ENCODE results near the gene FAM50A. TPM values are rescaled to one million over a fixed set of nuclear protein-coding genes. Genes with fewer than 3 reads are reported as not detected.

FAM50A gene
- total RNA-seq, 1 donor from 2014 or later = 21.2 TPM

DNA sequence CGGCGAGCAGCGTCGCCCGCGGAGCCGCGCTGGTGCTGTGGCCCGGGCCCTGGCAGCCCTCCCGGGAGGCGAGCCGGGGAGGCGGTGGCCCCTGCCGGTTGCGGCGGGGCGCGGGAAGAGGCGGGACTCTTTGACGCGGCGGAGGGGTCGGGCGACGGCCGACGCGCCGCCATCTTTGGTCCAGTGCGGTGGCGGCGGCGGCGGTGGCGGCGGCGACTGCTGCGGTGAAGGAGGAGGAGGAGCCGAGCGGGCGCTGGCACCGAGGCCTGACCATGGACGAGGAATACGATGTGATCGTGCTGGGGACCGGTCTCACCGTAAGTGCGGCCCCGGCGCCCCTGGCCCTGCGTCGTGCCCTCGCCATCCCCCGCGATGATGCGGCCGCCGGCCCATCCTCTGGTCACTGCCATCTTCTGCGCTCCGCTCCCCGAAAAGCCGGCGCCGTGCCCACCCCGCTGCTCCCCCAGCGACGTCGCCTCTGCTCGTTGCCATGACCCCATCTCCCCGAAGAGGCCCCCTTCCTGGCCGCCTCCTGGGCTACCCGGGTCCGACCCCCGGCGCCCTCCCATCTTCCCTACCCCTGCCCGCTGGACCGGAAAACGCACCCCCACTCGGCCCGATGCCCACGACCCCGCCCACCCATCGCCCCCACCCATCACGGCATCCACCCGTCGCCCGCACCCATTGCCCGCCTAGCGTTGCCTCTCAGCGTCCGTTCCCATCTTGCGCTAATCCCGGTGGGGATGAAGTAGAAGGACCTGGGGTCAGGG is 6.8 kb upstream of the FAM50A start, which contains the start of gene GDI1:
Gene GDI1, plus strand, starts transcription at position 172 of the 770 bp plus-strand sequence. Its CDS starts 101 bp downstream, at position 273.
- DNase-seq (ENCODE audit: low spot score in 2 of 2) (peak; percentile 62 to 77), FAIRE-seq (no peak)

DNA sequence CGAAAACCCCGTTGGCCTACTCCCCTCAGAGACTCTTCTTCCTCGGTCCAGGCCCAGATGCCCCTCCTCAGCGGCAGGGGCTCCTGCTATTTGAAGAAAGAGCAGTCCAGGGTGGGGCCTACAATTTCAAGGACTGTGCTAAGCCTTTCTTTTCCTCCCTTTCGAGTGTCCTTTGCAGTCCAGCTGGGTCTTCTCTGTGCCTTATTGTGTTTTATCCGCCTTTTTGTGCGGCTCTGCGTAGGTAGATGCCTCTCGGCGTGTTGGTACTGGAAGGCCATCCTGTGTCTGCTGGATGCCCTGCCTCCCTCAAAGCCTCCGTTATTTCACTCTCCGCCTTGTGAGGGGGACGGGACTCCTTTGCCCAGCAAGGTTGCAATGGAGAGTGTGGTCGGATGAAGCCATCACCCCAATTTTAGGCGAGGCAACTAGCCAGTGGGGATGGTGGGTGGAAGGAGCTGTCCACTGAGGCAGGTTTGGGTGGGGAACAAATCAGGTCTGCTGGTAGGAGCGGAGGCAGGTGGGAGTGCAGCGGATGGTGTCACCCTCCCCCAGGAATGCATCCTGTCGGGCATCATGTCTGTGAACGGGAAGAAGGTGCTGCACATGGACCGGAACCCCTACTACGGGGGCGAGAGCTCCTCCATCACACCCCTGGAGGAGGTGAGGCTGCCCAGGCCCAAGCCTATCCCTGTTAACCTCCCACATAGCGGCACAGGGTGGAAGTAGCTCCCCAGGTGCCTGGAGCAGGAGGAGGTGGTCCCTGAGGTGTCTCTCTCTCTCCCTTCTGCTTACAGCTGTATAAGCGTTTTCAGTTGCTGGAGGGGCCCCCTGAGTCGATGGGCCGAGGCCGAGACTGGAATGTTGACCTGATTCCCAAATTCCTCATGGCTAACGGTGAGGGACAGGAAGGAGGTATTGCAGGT is 5.7 kb upstream of the FAM50A start:
- no peak for FAIRE-seq
- no peak for DNase-seq (ENCODE audit: low spot score in 2 of 2)

DNA sequence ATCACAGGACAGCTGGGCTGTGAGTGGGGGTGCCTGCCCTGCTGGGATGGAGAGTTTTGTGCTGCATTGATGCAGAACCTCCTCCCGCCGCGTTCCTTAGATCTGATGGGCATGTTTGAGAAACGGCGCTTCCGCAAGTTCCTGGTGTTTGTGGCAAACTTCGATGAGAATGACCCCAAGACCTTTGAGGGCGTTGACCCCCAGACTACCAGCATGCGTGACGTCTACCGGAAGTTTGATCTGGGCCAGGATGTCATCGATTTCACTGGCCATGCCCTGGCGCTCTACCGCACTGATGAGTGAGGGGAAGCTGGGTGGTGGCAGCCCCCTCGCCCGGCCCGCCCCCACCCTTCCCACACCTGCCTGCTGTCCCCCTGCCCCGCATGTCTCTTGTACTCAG is 4.1 kb upstream of the FAM50A start:
- DNase-seq (ENCODE audit: low spot score in 2 of 2) = no peak
- FAIRE-seq = no peak

DNA sequence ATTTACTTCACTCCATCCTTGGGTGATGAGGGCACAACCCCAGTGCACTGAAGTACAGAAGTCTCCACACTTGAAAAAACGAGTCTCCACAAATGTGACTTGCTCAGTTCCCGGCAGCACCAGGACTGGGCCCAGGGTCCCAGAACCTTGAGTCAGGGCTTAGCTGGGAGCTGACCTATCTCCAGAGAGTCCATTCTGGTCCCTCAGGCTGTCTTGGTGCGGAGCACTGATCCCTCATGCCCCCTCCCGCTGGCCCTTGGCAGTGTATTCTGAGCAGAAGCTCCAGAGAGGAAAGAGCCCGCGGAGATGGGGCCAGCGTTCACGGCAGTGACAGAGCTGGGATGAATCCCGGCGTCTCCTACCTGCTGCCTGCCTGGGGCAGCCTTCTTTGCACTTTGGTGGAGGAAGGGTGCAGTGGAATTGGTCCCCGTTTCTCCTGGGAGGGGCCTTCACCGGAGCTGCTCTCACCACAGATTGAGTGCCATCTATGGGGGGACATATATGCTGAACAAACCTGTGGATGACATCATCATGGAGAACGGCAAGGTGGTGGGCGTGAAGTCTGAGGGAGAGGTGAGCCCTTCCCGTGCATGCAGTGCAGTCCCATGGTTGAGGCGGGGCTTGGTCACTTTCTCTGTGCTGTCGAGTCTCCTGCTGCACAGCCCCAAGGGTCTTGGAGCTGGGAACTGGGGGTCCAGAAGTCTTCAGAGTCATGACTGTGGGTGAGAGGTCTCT is 3.2 kb upstream of the FAM50A start:
- FAIRE-seq (no peak), DNase-seq (ENCODE audit: low spot score in 2 of 2) (no peak)

DNA sequence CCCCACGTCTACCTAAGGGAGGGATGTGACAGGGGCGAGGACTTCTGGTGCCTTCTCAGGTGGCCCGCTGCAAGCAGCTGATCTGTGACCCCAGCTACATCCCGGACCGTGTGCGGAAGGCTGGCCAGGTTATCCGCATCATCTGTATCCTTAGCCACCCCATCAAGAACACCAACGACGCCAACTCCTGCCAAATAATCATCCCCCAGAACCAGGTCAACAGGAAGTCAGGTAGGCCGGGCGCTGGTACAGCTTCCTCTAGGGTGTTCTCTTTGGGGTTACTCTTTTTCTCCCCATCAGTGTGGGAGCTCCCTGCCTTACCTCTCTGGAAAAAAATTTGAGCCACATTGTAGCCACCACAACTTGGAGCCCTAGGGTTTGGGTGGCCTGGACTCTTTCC is 2.4 kb upstream of the FAM50A start:
- no peak for FAIRE-seq
- no peak for DNase-seq (ENCODE audit: low spot score in 2 of 2)

DNA sequence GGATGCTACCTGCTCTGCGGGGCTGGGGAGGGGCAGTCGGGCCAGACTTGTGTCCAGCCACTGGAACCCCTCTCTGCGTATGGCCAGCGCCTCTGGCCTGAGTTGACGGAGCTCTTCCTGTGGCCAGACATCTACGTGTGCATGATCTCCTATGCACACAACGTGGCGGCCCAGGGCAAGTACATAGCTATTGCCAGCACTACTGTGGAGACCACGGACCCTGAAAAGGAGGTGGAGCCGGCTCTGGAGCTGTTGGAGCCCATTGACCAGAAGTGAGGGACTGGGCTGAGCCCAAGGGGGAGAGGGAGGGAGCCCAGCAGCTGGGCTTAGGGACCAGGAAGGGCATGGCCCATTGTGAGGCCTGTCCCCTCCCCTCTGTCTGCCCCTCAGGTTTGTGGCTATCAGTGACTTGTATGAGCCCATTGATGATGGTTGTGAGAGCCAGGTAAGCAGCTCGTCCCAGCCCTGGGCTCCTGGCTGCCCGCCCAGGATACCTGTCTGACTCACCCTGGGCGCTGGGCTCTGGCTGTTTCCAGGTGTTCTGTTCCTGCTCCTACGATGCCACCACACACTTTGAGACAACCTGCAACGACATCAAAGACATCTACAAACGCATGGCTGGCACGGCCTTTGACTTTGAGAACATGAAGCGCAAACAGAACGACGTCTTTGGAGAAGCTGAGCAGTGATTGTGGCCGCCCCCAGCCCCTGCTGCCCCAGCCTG is 1.8 kb upstream of the FAM50A start:
- no peak for FAIRE-seq

DNA sequence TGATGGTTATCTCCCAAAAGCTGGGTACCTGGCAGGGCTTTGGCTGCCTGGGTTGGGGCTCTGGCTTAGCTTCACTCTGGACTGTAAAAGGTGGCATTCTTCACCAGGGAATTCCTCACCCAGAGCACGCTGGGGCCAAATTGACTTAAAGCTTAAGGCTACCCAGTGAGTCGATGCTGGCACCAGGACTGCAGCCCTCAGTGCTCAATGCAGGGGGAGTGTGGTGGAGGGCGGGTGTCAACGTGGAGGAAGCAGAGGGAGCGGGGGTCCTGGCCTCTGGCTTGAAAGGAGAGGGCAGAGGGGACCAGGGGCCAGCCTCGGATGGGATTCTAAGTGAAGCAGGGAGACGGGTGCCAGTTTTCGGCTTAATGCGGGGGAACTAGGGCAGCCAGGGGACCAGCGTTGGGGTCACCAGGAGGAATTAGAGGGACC is 446 bp upstream of the FAM50A start:
- FAIRE-seq = no peak

More for the DNA sequence above, 1.8 kb upstream of the FAM50A start:
- DNase-seq (ENCODE audit: low spot score in 2 of 2) = no peak

DNA sequence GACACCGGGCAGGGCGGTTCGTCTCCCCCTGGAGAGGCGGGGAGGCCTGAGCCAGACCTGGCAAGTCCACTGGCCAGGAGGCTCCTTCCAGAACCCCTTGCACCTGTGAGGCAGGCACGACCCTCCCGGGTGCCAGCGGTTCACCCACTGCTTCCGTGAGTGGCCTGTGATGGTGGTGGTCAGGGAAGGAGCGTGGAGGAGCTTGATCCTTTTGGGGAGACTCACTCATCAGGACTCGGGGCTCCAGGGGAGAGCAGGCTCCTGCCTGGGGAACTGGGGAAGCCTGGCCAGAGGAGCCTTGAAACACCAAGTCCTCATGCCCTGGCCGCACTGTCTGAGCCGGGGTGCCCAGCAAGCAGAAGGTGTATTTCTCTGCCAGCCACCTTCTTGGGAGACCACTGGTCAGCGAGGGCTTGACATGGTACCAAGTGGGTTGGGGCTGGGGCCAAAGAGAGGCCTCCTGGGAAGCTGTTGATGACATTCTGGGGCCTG is 860 bp downstream of the FAM50A start:
- FAIRE-seq (no peak), DNase-seq (ENCODE audit: low spot score in 2 of 2) (no peak)

More for the DNA sequence above, 446 bp upstream of the FAM50A start:
- DNase-seq (ENCODE audit: low spot score in 2 of 2) = no peak

DNA sequence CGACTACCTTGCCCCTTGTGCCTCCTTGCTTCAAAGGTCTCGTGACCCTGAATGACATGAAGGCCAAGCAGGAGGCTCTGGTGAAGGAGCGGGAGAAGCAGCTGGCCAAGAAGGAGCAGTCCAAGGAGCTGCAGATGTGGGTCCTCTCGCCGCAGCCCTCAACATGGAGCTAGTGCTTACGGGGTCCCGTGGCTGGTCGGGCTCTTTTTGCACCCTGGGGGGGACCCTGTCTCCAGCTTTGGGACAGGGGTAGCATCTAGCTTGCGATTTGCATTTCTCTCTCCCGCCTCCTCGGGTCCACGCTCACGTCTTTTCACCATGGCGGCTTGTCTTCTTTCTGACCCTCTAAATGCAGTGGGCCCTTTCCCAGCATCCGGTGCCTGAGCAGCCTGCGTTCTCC is 1.8 kb downstream of the FAM50A start:
- no peak for FAIRE-seq
- DNase-seq (ENCODE audit: low spot score in 2 of 2) = no peak

DNA sequence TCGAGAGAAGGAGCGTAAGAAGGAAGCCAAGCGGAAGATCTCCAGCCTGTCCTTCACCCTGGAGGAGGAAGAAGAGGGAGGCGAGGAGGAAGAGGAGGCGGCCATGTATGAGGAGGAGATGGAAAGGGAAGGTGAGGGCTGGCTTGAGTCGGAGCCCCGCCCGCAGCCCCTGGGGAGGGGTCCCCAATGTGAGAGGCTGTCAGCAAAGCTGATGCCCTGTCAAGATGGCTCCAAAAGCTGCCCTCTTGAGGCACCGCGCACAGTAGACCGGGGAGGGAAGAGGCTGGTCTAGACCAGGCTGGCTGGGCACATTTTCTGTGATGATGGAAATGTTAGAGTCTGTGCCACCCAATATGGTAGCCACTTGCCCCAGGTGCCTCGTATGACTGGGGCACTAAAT is 2.5 kb downstream of the FAM50A start:
- FAIRE-seq = no peak
- no peak for DNase-seq (ENCODE audit: low spot score in 2 of 2)

DNA sequence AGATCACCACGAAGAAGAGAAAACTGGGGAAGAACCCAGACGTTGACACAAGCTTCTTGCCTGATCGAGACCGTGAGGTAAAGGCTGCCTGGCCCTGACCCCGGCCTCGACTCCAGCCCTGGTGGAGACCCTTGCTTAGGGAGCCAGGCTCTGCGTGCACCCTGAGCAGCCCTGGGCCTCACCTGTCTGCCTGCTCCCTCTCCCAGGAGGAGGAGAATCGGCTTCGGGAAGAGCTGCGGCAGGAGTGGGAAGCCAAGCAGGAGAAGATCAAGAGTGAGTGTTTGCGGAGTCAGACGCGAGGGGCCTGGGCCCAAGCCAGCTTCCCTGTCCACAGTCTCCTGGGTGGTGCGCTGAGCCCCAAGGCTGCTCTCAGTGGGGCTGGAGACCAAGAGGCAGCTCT is 4.5 kb downstream of the FAM50A start:
- FAIRE-seq (no peak), DNase-seq (ENCODE audit: low spot score in 2 of 2) (no peak)

DNA sequence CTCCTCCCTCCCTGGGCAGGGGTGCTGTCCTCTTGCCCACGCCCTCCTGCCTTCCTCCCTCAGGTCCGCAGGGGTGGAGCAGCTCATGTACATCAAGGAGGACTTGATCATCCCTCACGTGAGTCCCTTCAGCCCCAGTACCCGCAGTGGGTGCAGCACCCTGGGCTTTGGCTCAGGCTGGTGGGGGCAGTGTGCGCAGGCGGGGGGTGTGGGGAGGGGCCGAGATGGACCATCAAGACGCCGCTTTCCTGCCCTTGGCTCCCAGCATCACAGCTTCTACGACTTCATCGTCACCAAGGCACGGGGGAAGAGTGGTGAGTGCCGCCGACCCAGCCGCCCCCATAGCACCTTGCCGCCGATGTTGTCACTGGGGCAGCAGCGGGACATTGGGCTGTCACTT is 5.7 kb downstream of the FAM50A start:
- DNase-seq (ENCODE audit: low spot score in 2 of 2) (no peak), FAIRE-seq (no peak)

DNA sequence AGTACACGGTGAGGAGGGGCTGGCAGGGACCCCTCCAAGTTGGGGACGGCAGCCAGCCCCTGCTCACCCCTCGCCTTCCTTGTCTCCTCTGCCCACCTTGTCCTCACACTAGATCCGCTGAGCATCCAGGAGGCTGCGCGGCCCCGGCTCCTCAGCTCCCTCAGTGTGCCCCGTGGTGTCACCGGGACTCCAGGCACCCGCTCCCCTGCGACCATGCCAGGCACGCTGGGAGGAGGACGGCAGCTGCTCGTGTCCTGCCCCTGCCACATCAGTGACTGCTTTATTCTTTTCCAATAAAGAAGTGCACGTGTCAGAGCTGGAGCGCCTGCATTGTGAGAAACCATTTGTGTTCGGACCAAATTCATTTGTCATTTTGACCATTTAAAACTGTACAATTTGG is 6.4 kb downstream of the FAM50A start:
- DNase-seq (ENCODE audit: low spot score in 2 of 2) (no peak), FAIRE-seq (no peak)

DNA sequence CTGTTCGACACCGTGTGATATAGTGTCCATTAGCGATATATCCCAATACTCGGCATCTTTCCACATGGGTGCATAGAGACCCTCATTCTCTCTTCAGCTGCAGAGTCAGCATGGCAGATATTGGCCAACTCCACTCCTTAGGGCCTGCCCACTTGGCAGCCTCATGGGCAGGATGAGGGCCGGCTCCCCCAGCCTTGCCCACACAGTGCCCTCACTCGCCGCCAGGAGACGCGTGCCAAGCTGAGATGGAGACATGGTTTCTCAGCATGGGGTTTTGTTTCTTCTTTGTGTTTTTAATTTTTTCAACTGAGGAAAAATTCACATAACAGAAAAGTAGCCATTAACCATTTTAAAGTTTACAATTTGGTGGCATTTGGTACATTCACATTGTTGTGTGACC is 8.9 kb downstream of the FAM50A start:
- DNase-seq (ENCODE audit: low spot score in 2 of 2) (no peak), FAIRE-seq (no peak)

DNA sequence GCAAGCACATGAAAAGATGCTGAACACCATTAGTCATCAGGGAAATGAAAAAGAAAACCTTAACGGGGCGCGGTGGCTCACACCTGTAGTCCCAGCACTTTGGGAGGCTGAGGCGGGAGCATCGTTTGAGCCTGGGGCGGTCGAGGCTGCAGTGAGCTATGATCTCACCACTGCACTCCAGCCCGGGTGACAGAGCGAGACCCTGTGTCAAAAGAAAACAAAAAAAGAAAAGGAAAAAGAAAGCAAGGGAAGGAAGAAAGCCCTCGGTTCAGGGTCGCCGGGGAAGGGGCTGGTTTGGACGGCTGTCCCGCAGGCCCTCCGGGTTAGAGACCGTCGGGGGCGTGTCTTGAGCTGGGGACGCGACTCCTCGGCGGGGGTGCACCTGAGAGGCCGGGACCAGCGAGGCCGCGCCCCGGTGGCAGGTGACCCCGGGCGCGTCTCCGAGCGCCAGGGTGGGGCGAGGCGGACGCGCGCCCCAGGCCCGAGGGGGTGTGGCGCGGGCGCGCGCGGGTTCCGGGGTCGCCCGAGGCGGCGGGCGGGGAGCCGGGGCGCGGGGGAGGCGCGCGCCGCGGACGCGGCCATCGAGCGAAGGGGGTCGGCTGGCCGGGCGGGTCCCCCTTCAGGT is 13.7 kb downstream of the FAM50A start:
- FAIRE-seq (no peak), DNase-seq (ENCODE audit: low spot score in 2 of 2) (peak; percentile 67 to 72)

DNA sequence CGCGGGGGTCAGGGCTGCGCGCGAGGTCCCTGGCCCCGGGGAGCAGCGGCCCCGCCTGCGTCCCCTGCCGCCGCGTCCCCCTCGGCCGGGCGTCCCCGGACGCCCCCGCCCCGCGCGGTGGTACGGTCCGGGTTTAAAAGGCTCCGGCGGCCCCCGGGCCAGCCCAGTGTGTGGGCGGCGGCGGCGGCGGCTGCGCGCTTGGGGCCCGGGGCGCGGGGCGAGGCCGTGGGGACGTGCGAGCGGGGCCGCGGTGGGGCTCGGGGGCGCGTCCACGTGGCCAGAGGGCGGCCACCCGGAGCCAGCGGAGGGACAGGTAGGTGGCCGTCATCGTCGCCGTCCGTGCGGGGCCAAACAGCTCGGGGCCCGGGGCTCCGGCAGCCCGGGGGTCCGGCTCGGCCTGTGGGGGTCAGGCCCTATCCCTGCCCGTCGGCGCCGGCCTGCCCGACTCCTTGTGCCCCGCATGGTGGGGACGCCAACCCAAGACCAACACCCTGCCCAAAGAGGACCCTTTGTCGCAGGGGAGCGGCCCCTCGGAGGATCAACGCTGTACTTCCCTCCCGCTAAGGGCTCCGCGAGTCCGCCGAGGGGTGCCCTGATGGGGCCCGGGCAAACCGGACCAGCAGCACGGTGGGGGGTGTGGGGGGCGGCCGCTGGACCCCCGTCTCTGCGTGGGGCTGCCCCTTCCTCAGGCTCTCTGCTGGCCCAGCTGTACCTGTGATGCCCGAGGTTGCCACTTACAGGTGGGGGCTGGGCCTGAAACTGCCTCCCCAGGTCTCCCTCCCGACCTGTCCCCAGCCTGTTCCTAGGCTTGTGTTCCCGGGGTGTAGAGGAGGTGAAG is 14.4 kb downstream of the FAM50A start, which contains the start of gene PLXNA3:
Gene PLXNA3, plus strand, starts transcription at position 166 of the 838 bp plus-strand sequence. CDS start 1,903 bp downstream, outside the sequence.
- peak; percentile 72 to 83 for DNase-seq (ENCODE audit: low spot score in 2 of 2)
- no peak for FAIRE-seq

DNA sequence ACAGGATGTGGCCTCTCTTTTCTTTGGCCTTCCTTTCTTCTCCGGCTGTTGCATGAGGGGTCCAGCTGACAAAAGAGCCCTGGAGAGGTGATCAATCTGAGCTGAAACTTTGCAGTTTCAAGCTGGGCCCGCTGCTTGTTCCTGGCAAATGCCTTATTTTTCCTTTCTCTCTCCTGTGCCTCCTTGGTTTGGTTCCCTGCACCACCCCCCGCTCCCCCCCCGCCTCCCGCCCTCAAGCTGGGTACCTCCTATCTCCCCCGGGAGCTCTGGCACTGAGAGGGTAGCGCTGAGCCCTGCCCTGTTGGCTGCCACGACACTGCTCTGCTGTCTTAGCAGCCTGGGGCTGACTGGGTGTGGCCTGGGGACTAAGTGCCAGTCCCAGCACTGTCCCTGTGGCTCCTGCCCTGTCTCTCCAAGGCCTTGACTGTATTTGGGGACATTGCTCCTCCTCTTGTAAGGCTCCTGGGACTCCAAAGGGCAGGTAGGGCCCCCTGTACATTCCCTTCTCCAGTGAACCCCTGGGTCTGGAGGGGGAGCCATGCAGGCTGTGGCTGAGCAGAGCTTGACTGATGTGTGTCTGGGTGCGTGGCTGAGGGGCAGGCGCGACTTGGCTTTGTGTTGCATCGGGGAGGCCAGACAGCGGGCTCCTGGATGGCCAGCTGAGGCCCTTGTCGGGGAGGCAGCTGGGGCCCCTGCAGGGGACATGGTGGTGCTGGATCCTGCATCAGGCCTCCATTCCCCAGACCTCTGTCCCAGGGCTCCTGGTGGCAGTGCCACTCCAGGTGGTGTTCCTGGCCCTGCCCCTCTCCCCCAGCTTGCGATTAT is 15.2 kb downstream of the FAM50A start:
- FAIRE-seq (no peak), DNase-seq (ENCODE audit: low spot score in 2 of 2) (no peak)

DNA sequence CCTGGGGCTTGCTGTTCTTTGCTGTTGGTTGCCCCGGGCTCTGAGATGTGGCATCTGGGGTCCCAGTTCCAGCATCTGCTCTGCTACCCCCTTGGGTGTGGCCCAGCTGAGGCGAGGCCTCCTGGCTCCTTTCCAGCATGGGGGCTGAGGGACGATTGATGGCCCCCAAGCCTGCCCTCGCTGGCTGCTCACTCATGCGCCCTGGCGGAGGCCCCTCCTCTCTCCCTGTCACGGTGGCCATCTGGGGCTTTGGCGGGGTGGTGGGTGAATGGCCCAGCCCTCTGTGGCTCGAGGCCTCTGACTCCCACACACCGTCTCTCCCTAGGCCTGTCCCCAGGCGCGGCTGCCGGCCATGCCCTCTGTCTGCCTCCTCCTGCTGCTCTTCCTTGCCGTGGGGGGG is 15.9 kb downstream of the FAM50A start:
- FAIRE-seq (no peak), DNase-seq (ENCODE audit: low spot score in 2 of 2) (no peak)

Measured in frontal cortex (tissue), 4 donors.